Epithelial cell of esophagus (primary cell): ENCODE measurements around the gene CACNG8.
"Not testable (repeated sequence)": the region's sequence is repeated elsewhere in the genome, so short reads cannot be mapped to it uniquely, and the experiment has no call there.

ENCODE experiments used
- DNase-seq: peaks from one replicate; pipeline ENCODE4 v3.0.0; 2010; ENCODE audit warnings: low read depth
- H3K4me3 ChIP-seq: 2 replicates; pipeline ENCODE4 v1.5.1; 2011; ENCODE audit warnings: mild to moderate bottlenecking, low read length, control low read depth
- CTCF ChIP-seq: IDR thresholded peaks from 2 replicates; pipeline ENCODE4 v1.5.1; 2011; ENCODE audit warnings: low read depth, mild to moderate bottlenecking, low read length, control low read depth, inconsistent platforms; ENCODE audit not compliant: insufficient read depth; ENCODE audit errors: missing control alignments

Gene CACNG8

GRCh38 chr19:54029930-54030490 is 67.3 kb downstream of the CACNG8 start:
- peak; percentile 55 for DNase-seq
- peak; percentile 52 for TF ChIP-seq CTCF
- no peak overlapping the region for H3K4me3 ChIP-seq

DNA sequence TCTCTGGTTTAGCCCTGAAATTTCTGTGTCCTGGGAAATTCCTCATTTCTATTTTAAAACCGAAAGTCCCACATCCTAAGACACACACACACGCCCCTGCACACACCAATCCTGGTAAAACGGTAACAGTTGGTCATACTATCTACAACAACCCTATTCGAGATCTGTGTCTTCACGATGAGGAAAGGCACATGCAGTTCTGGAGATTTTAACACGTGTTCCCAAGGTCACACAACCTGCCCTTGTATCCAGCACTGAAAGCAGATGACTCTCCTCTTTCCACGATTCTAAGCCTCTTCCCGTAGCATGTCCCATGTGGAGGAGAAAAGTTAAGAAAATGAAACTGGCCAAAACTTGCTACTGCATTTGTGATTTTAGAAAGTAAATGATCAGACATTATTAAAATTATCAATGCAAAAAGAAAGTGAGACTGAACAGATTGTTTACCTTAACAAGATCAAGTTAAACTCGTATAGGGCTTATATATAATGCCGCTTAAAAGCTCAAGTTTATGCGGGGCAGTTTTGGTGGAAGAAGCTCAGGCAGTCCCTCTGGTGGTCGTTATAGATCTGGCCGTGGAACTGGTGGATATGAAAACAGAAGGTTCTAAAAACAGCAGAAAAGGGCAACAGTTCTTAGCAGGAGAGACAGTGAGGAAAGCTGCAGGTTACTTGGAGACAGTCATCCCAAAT is 68.3 kb downstream of the CACNG8 start:
- no peak overlapping the region for H3K4me3 ChIP-seq
- TF ChIP-seq CTCF, result no peak
- no peak for DNase-seq

DNA sequence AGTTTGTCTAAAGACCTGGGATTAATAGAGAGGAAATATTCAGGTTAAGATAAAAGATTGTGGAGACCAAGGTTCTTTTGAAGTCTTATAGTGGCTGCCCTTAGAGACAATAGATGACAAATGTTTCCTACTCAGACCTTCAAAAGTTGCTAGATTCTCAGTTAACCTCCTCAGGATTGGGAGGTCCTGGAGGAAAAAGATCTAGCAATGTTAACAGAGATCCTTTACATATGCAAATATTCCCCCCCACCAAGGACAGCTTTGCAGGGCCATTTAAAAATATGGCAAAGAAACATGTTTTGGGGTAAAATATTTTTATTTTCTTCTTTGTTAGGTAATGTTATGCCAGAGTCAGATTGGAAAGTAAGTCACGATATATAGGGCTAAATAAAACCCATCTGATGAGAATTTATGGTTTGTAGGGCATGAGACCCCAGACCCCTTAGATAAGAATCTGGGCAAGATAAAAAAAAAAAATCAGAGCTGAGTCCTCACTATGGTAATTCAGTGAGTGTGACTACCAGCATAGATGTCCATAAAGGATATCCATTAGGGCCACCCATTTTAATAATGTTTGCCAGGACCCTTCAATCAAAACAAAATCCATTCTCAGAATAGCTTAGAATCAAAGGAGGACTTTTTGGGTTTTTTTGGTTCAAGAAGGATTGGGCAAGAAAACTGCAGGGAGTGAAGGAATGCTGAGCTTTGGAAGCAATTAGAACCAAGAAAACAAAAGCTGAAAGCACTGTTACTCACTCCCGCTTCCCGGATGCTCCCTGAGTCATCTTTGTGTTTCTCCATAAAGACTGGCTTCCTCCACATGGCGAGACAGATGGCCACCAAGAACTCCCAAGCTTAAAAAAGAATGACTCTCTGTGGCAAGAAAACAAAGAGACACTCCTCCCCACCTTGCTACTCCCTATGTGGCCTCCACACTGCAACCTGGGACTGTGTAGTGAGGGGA is 72.8 kb downstream of the CACNG8 start:
- no peak for TF ChIP-seq CTCF
- DNase-seq, result peak; percentile 71
- no peak overlapping the region for H3K4me3 ChIP-seq

- DNase-seq, H3K4me3 ChIP-seq: not testable (repeated sequence)
Observed at GRCh38 chr19:54036542-54036941, 73.8 kb downstream of the CACNG8 start.
